ENCODE results near the gene NECAB2. TPM values are rescaled to one million over a fixed set of nuclear protein-coding genes. Genes with fewer than 3 reads are reported as not detected.

The NECAB2 gene
- total and polyA plus RNA-seq, 4 donors: 0.10 to 0.57 (median 0.39) TPM

GRCh38 chr16:84005391-84005790 lies 37.3 kb downstream of the NECAB2 start:
- H3K4me3 ChIP-seq: no peak overlapping the region
- no peak overlapping the region for H3K9ac ChIP-seq (ENCODE audit: insufficient read depth in 1 of 2, low read length in 2 of 2)
- no peak overlapping the region for H3K27ac ChIP-seq (ENCODE audit: low read depth in 1 of 2, low read length in 1 of 2)
- H3K36me3 ChIP-seq (ENCODE audit: control insufficient read depth in 4 of 4, insufficient read depth in 4 of 4, low read length in 4 of 4): no peaks in the 10 kb centered on the region
- TF ChIP-seq CTCF (IDR thresholded peaks at IDR 0.05; ENCODE audit: control extremely low read depth, extremely low read depth): no peak
- no peak for DNase-seq
- peaks cover 0 to 7% (median 0%) of the 10 kb centered on the region in 4 donors for H3K9me3 ChIP-seq (ENCODE audit: control insufficient read depth in 4 of 4, insufficient read depth in 3 of 4, low read length in 3 of 4)
- H3K4me1 ChIP-seq (ENCODE audit: control insufficient read depth in 5 of 5, insufficient read depth in 5 of 5, low read length in 5 of 5): no peaks in the 10 kb centered on the region
- WGBS, 2 donors: 70 to 86% methylated on average over 5 of the region's 5 CpGs
- H3K27me3 ChIP-seq (ENCODE audit: control insufficient read depth in 3 of 3, insufficient read depth in 3 of 3, low read length in 2 of 3): no peaks in the 10 kb centered on the region
- no peak for ATAC-seq (ENCODE audit: insufficient read depth, low FRiP score)

GRCh38 chr16:84007520-84007919 lies 39.5 kb downstream of the NECAB2 start:
- DNase-seq (no peak), ATAC-seq (ENCODE audit: insufficient read depth, low FRiP score) (no peak)
- no peak overlapping the region for H3K27ac ChIP-seq (ENCODE audit: low read depth in 1 of 2, low read length in 1 of 2)
- H3K27me3 ChIP-seq (ENCODE audit: control insufficient read depth in 3 of 3, insufficient read depth in 3 of 3, low read length in 2 of 3): no peaks in the 10 kb centered on the region
- TF ChIP-seq CTCF (IDR thresholded peaks at IDR 0.05; ENCODE audit: control extremely low read depth, extremely low read depth): no peak
- WGBS, 2 donors: 82 to 92% methylated on average over 4 of the region's 4 CpGs
- H3K4me3 ChIP-seq: no peak overlapping the region
- no peaks in the 10 kb centered on the region for H3K4me1 ChIP-seq (ENCODE audit: control insufficient read depth in 5 of 5, insufficient read depth in 5 of 5, low read length in 5 of 5)
- H3K9me3 ChIP-seq (ENCODE audit: control insufficient read depth in 4 of 4, insufficient read depth in 3 of 4, low read length in 3 of 4): peaks cover 0 to 6% (median 0%) of the 10 kb centered on the region in 4 donors
- H3K36me3 ChIP-seq (ENCODE audit: control insufficient read depth in 4 of 4, insufficient read depth in 4 of 4, low read length in 4 of 4): no peaks in the 10 kb centered on the region
- H3K9ac ChIP-seq (ENCODE audit: insufficient read depth in 1 of 2, low read length in 2 of 2): no peak overlapping the region

GRCh38 chr16:84007965-84008364 lies 39.9 kb downstream of the NECAB2 start:
- DNase-seq: no peak

More at GRCh38 chr16:84007965-84008364, 39.9 kb downstream of the NECAB2 start:
- Histone ChIP-seq H3K27me3 (ENCODE audit: control insufficient read depth in 3 of 3, insufficient read depth in 3 of 3, low read length in 2 of 3) (no peaks in the 10 kb centered on the region), H3K9me3 (ENCODE audit: control insufficient read depth in 4 of 4, insufficient read depth in 3 of 4, low read length in 3 of 4) (peaks cover 0 to 6% (median 0%) of the 10 kb centered on the region in 4 donors), H3K36me3 (ENCODE audit: control insufficient read depth in 4 of 4, insufficient read depth in 4 of 4, low read length in 4 of 4) (no peaks in the 10 kb centered on the region), H3K9ac (ENCODE audit: insufficient read depth in 1 of 2, low read length in 2 of 2) (no peak overlapping the region), H3K4me1 (ENCODE audit: control insufficient read depth in 5 of 5, insufficient read depth in 5 of 5, low read length in 5 of 5) (no peaks in the 10 kb centered on the region), H3K27ac (ENCODE audit: low read depth in 1 of 2, low read length in 1 of 2) (no peak overlapping the region), H3K4me3 (no peak overlapping the region)
- no peak for ATAC-seq (ENCODE audit: insufficient read depth, low FRiP score)
- 52 to 70% methylated on average over 8 of the region's 8 CpGs for WGBS, 2 donors
- TF ChIP-seq CTCF (IDR thresholded peaks at IDR 0.05; ENCODE audit: control extremely low read depth, extremely low read depth): no peak

Data from lung (tissue), 12 donors.